Measurements from ENCODE around the gene SLC38A5. TPM values are rescaled to one million over a fixed set of nuclear protein-coding genes. Genes with fewer than 3 reads are reported as not detected.
"Not testable (repeated sequence)": the region's sequence is repeated elsewhere in the genome, so short reads cannot be mapped to it uniquely, and the experiment has no call there.

Gene SLC38A5
- total RNA-seq, 1 donor: 4.5 TPM

- Histone ChIP-seq H3K4me3 (ENCODE audit: low read length) (no peak overlapping the region), H3K4me1 (ENCODE audit: insufficient read depth, low read length) (peaks cover 15% of the 10 kb centered on the region), H3K27me3 (ENCODE audit: insufficient read depth, low read length) (no peaks in the 10 kb centered on the region), H3K9me3 (ENCODE audit: low read depth, low read length) (no peaks in the 10 kb centered on the region)
These were observed 2.7 kb downstream of the SLC38A5 start for GRCh38 chrX:48467281-48467761.

DNA sequence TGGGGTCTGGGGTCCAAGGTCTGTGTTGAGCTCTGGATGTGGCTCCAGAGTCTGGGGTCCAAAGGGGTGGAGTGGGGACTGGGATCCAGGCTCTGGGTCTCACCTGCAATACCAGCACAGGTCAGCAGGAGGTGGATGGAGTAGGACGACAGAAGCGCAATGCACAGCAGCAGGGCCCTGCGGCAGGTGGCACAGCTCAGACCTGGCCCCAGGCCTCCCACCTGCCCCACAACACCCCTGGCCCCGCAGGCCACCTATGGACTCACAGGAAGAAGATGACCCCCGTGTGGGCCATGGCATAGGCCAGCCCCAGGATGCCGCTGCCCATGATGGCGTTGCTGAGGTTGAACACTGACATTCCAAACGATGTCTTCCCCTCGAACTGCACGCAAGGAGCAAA is 3.4 kb downstream of the SLC38A5 start:
- Histone ChIP-seq H3K4me1 (ENCODE audit: insufficient read depth, low read length) (peaks cover 15% of the 10 kb centered on the region), H3K4me3 (ENCODE audit: low read length) (no peak overlapping the region), H3K9me3 (ENCODE audit: low read depth, low read length) (no peaks in the 10 kb centered on the region), H3K27me3 (ENCODE audit: insufficient read depth, low read length) (no peaks in the 10 kb centered on the region)

DNA sequence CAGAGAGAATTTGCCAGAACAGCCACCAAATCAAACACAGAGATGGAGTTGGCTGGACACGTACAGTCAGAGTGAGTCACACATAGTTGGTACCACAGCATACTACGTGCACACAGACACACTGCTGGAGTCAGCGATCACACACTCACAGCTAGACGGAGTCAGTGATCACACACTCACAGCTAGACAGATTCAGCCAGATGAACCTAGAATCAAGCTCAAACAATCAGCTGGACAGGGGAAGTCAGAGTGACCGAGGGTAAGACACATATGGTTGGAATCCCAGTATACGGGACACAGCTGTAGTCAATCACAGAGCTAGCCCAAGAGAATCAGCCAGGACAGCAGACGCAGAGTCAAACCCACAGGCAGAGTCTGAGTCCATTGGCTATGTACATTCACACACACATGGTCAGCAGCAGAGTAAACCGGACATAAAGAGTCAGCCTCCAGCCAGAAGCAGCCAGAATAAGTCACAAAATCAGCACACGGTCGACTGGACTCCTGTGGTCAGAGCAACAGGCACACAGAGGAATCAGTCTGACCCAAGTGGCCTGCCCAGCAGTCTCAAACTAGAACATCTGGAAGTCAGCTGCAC is 4.6 kb downstream of the SLC38A5 start:
- Histone ChIP-seq H3K4me1 (ENCODE audit: insufficient read depth, low read length) (peaks cover 15% of the 10 kb centered on the region), H3K9me3 (ENCODE audit: low read depth, low read length) (no peaks in the 10 kb centered on the region), H3K4me3 (ENCODE audit: low read length) (no peak overlapping the region), H3K27me3 (ENCODE audit: insufficient read depth, low read length) (no peaks in the 10 kb centered on the region)

DNA sequence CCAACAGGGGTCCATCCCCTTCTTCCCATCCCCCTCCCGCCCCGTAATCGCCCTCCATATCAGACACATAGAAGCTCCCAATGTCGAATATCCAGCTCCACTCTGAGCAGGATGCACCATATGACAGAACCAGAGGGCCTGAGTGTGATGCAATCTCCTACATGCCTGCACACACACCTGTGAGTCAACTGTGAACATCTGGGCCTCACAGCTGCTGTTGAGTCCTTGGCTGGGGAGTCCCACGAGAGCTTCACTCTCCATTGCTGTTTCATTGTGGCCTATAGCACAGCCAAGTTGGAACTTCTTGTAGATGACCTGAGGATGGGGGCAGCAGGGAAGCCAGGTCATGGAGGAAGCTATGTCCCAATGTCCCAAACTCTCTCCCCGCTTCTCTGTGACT is 8.2 kb downstream of the SLC38A5 start:
- H3K9me3 ChIP-seq (ENCODE audit: low read depth, low read length): no peaks in the 10 kb centered on the region
- H3K4me1 ChIP-seq (ENCODE audit: insufficient read depth, low read length): no peaks in the 10 kb centered on the region
- no peaks in the 10 kb centered on the region for H3K27me3 ChIP-seq (ENCODE audit: insufficient read depth, low read length)
- no peak overlapping the region for H3K4me3 ChIP-seq (ENCODE audit: low read length)

DNA sequence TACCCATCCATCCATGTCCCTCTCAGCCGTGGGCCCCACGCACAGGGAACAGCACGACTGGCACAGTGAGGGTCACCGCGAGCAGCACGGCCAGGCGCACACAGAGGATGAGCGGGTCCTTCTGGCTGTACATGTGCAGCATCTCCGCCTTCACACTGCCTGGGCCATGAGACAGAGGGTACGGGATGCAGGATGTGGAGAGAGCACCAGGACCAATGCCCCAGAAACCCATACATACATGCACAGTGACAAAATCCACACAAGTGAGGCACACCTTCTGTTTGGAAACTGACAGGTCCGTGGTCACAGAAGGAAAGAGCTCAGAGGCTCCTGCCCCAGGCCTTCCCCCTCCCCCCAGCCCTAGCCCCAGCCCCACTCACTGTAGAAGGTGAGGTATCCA is 9.5 kb downstream of the SLC38A5 start:
- H3K4me3 ChIP-seq (ENCODE audit: low read length): no peak overlapping the region
- H3K9me3 ChIP-seq (ENCODE audit: low read depth, low read length): no peaks in the 10 kb centered on the region
- H3K27me3 ChIP-seq (ENCODE audit: insufficient read depth, low read length): no peaks in the 10 kb centered on the region
- no peaks in the 10 kb centered on the region for H3K4me1 ChIP-seq (ENCODE audit: insufficient read depth, low read length)

GRCh38 chrX:48460031-48460430 is 10.0 kb downstream of the SLC38A5 start:
- H3K4me1 ChIP-seq (ENCODE audit: insufficient read depth, low read length): no peaks in the 10 kb centered on the region
- H3K27me3 ChIP-seq (ENCODE audit: insufficient read depth, low read length): no peaks in the 10 kb centered on the region
- no peaks in the 10 kb centered on the region for H3K9me3 ChIP-seq (ENCODE audit: low read depth, low read length)
- no peak overlapping the region for H3K4me3 ChIP-seq (ENCODE audit: low read length)

DNA sequence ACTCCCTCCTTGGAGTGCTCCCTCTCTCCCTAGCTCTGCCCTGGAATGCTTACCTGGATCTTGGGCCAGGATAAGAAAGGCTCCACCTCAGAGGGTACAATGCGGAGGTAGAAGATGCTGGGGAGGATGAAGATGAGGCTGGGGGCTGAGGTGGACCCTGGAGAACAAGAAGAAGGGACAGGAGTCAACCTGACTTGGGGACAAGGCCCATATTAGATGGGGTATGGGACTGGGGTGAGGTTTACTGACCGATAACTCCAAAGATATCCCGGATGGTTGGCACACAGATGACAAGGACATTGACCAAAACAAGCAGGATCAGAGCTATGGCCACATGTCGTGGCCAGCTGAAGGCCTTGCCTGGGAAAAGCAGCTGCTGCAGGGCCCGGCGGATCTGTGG is 10.6 kb downstream of the SLC38A5 start:
- Histone ChIP-seq H3K4me3 (ENCODE audit: low read length) (no peak overlapping the region), H3K4me1 (ENCODE audit: insufficient read depth, low read length) (no peaks in the 10 kb centered on the region)

DNA sequence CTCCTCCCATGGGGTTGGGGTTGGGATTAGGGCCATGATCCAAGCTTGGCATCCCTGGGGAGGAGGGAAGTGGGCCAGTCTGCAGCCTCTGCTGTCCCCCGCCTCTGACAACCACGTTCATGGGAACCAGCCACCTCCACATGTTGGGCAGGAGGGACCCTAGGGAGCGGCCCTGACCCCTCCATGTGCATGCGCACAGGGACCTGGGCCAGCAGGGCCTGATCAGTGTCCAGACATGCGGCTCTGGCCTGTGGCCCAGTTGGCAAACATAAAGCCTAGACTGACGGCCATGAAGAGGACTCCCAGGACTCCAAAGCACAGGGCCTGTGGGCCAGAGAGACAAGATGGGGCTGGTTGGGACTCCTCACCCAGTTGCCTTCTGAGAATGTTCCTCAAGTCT is 11.3 kb downstream of the SLC38A5 start:
- H3K4me3 ChIP-seq (ENCODE audit: low read length): no peak overlapping the region
- H3K4me1 ChIP-seq (ENCODE audit: insufficient read depth, low read length): no peaks in the 10 kb centered on the region

More for the DNA sequence above, 10.6 kb downstream of the SLC38A5 start:
- H3K9me3 ChIP-seq (ENCODE audit: low read depth, low read length): no peaks in the 10 kb centered on the region
- no peaks in the 10 kb centered on the region for H3K27me3 ChIP-seq (ENCODE audit: insufficient read depth, low read length)

DNA sequence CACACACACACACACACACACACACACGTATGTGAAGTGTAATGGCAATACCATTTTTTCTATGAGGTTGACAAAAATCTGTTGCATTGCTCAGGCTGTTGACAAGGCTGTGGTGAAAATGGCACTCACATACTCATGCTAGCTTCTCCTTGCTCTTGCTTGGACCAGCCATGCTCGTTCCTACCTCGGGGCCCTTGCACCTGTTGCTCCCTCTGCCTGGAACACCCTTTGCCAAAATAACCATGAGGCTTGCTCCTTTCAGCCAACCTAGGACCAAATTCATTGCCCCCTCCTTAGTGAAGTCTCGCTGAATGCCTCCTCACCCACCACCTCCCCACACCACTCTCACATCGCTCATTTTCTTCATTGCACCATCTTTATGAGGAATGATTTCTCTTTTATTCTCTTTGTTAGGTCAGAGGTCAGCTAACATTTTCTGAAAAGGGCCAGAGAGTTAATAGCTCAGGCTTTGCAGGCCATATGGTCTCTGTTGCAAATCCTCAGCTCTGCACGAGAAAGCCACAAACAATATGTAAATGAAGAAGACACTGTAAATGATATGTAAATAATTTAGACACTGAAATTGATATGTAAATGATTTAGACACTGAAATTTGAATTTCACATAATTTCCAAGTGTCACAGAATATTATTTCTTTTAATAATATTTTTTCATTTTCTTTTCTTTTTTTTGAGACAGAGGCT is 13.3 kb downstream of the SLC38A5 start:
- no peaks in the 10 kb centered on the region for H3K27me3 ChIP-seq (ENCODE audit: insufficient read depth, low read length)
- H3K4me1 ChIP-seq (ENCODE audit: insufficient read depth, low read length): no peaks in the 10 kb centered on the region
- H3K4me3 ChIP-seq (ENCODE audit: low read length): no peak overlapping the region
- H3K9me3 ChIP-seq (ENCODE audit: low read depth, low read length): no peaks in the 10 kb centered on the region

More for the DNA sequence above, 11.3 kb downstream of the SLC38A5 start:
- no peaks in the 10 kb centered on the region for H3K9me3 ChIP-seq (ENCODE audit: low read depth, low read length)
- H3K27me3 ChIP-seq (ENCODE audit: insufficient read depth, low read length): no peaks in the 10 kb centered on the region

DNA sequence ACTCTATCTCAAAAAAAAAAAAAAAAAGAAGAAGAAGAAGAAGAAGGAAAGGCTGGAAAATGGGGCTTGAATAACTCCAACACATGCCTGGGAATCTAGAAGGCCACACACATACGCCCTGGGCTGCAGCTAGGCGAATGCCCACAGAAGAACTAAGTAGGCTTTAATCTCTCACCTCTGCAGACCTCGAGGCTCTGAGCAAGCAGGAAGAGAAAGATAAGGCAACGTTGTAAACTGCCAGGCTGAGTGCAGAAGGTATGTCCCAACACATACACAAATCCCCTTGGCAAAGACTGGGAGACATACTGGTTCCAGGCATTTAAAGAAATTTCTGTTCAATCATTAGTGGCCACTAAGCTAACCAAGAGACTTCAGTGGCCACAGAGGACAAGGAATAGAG is 18.4 kb downstream of the SLC38A5 start:
- no peaks in the 10 kb centered on the region for H3K9me3 ChIP-seq (ENCODE audit: low read depth, low read length)
- no peaks in the 10 kb centered on the region for H3K27me3 ChIP-seq (ENCODE audit: insufficient read depth, low read length)
- H3K4me3 ChIP-seq (ENCODE audit: low read length): no peak overlapping the region
- no peaks in the 10 kb centered on the region for H3K4me1 ChIP-seq (ENCODE audit: insufficient read depth, low read length)

DNA sequence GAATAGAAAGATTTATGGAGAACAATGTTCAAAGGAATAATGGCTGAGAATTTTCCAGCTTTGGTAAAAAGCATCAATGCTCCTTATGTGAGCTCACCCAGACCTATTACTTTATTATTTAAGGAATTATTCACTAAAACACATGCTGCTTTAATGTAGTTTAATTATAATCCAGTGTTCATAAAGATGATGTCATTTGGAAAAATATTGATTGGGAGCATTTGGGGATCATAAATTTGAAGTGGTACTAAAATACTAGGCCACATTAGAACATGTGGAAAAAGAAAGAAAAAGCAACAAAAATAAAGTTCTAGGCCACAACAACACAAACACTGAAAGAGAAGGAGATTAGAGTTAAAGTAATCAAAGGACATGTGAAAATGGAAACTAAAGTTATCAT is 20.0 kb downstream of the SLC38A5 start:
- Histone ChIP-seq H3K9me3 (ENCODE audit: low read depth, low read length) (no peaks in the 10 kb centered on the region), H3K27me3 (ENCODE audit: insufficient read depth, low read length) (no peaks in the 10 kb centered on the region), H3K4me3 (ENCODE audit: low read length) (no peak overlapping the region), H3K4me1 (ENCODE audit: insufficient read depth, low read length) (no peaks in the 10 kb centered on the region)

DNA sequence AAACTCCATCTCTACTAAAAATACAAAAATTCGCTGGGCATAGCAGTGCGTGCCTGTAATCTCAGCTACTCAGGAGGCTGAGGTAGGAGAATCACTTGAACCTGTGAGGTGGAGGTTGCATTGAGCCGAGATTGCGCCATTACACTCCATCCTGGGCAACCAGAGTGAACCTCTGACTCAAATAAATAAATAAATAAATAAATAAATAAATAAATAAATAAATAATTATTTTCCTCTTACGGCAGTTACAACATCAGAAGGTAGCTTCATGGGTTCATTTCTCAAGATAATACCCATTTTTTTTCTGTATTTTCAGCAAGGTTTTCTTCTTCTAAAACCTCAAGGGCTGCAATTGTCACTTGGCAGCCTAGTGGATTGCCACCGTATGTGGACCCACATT is 22.9 kb downstream of the SLC38A5 start:
- H3K27me3 ChIP-seq (ENCODE audit: insufficient read depth, low read length); H3K4me3 ChIP-seq (ENCODE audit: low read length); H3K4me1 ChIP-seq (ENCODE audit: insufficient read depth, low read length); H3K9me3 ChIP-seq (ENCODE audit: low read depth, low read length): not testable (repeated sequence)

GRCh38 chrX:48433713-48434112 is 36.3 kb downstream of the SLC38A5 start:
- H3K9me3 ChIP-seq (ENCODE audit: low read depth, low read length); H3K4me3 ChIP-seq (ENCODE audit: low read length); H3K4me1 ChIP-seq (ENCODE audit: insufficient read depth, low read length); H3K27me3 ChIP-seq (ENCODE audit: insufficient read depth, low read length): not testable (repeated sequence)

DNA sequence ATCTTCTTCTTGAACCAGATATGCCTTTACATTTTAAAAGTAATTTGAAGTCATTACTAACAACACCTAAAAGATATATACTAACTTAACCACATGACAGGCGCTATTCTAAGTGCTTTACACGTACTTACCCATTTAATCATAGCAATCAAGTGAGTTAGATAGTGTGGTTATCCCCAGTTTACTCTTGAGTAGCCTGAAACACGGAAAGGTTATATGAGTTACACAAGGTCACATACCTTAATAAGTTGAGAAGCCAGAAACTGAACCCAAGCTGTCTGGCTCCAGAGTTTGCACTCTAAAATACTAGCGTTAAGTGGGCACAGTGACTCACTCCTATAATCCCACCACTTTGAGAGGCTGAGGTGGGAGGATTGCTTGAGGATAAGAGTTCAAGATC is 39.9 kb downstream of the SLC38A5 start:
- not testable (repeated sequence) for H3K4me3 ChIP-seq (ENCODE audit: low read length); H3K4me1 ChIP-seq (ENCODE audit: insufficient read depth, low read length); H3K9me3 ChIP-seq (ENCODE audit: low read depth, low read length); H3K27me3 ChIP-seq (ENCODE audit: insufficient read depth, low read length)

GRCh38 chrX:48429606-48430005 is 40.5 kb downstream of the SLC38A5 start:
- not testable (repeated sequence) for H3K4me3 ChIP-seq (ENCODE audit: low read length); H3K9me3 ChIP-seq (ENCODE audit: low read depth, low read length); H3K27me3 ChIP-seq (ENCODE audit: insufficient read depth, low read length); H3K4me1 ChIP-seq (ENCODE audit: insufficient read depth, low read length)
